ENCODE measurements around the gene TXNL4B.
A peak's percentile ranks its signal among the peaks of the same experiment; 100 is the strongest.

TXNL4B gene

GRCh38 chr16:72108353-72109102, 15.1 kb upstream of the TXNL4B start:
- POLR2A ChIA-PET = no interaction called here
- no peak for DNase-seq
- H3K4me3 ChIP-seq (ENCODE audit: control insufficient read depth in 1 of 7, extremely low read depth in 1 of 7, insufficient read depth in 4 of 7, low read depth in 2 of 7, low read length in 6 of 7) = no peak overlapping the region
- H3K27ac ChIP-seq (ENCODE audit: insufficient read depth in 1 of 2, low read depth in 1 of 2, low read length in 2 of 2, poor library complexity in 1 of 2, severe bottlenecking in 2 of 2) = no peak overlapping the region
- no peaks in the 10 kb centered on the region for H3K4me1 ChIP-seq (ENCODE audit: control extremely low read depth in 1 of 4, control insufficient read depth in 4 of 4, insufficient read depth in 4 of 4, low read length in 3 of 4)
- H3K9me3 ChIP-seq (ENCODE audit: control extremely low read depth in 1 of 5, control insufficient read depth in 4 of 5, insufficient read depth in 2 of 5, low read depth in 1 of 5, low read length in 4 of 5) = no peaks in the 10 kb centered on the region
- H3K27me3 ChIP-seq (replicated peaks in 2 of 5; ENCODE audit: control insufficient read depth in 4 of 5, insufficient read depth in 5 of 5, low read length in 4 of 5) = no peaks in the 10 kb centered on the region
- CTCF ChIA-PET = interaction anchor here (0.6 to 2.1 kb wide), 2 partner anchors 16 kb away, joined by 4 to 5 read pairs; no protein-coding TSS in a partner anchor
- H3K36me3 ChIP-seq (ENCODE audit: control insufficient read depth in 4 of 4, insufficient read depth in 4 of 4, low read length in 3 of 4) = peaks cover 34 to 98% (median 87%) of the 10 kb centered on the region in 4 experiments
- 98% methylated on average over 13 of the region's 16 CpGs for WGBS (ENCODE audit: insufficient coverage)

- WGBS (ENCODE audit: insufficient coverage) = 99% methylated on average over 17 of the region's 17 CpGs
- Histone ChIP-seq H3K4me1 (ENCODE audit: control extremely low read depth in 1 of 4, control insufficient read depth in 4 of 4, insufficient read depth in 4 of 4, low read length in 3 of 4) (no peaks in the 10 kb centered on the region), H3K36me3 (ENCODE audit: control insufficient read depth in 4 of 4, insufficient read depth in 4 of 4, low read length in 3 of 4) (peaks cover 35 to 99% (median 92%) of the 10 kb centered on the region in 4 experiments), H3K4me3 (ENCODE audit: control insufficient read depth in 1 of 7, extremely low read depth in 1 of 7, insufficient read depth in 4 of 7, low read depth in 2 of 7, low read length in 6 of 7) (no peak overlapping the region), H3K9me3 (ENCODE audit: control extremely low read depth in 1 of 5, control insufficient read depth in 4 of 5, insufficient read depth in 2 of 5, low read depth in 1 of 5, low read length in 4 of 5) (no peaks in the 10 kb centered on the region), H3K27me3 (replicated peaks in 2 of 5; ENCODE audit: control insufficient read depth in 4 of 5, insufficient read depth in 5 of 5, low read length in 4 of 5) (no peaks in the 10 kb centered on the region), H3K27ac (ENCODE audit: insufficient read depth in 1 of 2, low read depth in 1 of 2, low read length in 2 of 2, poor library complexity in 1 of 2, severe bottlenecking in 2 of 2) (no peak overlapping the region)
- DNase-seq = no peak
- ChIA-PET POLR2A (no interaction called here), CTCF (interaction anchor here (2.1 kb wide), 1 partner anchor 18 kb away, joined by 5 read pairs; no protein-coding TSS in a partner anchor)
These were observed 14.0 kb upstream of the TXNL4B start for GRCh38 chr16:72107371-72107770.

- DNase-seq = no peak
- Histone ChIP-seq H3K27ac (ENCODE audit: insufficient read depth in 1 of 2, low read depth in 1 of 2, low read length in 2 of 2, poor library complexity in 1 of 2, severe bottlenecking in 2 of 2) (no peak overlapping the region), H3K4me3 (ENCODE audit: control insufficient read depth in 1 of 7, extremely low read depth in 1 of 7, insufficient read depth in 4 of 7, low read depth in 2 of 7, low read length in 6 of 7) (no peak overlapping the region), H3K9me3 (ENCODE audit: control extremely low read depth in 1 of 5, control insufficient read depth in 4 of 5, insufficient read depth in 2 of 5, low read depth in 1 of 5, low read length in 4 of 5) (no peaks in the 10 kb centered on the region), H3K27me3 (replicated peaks in 2 of 5; ENCODE audit: control insufficient read depth in 4 of 5, insufficient read depth in 5 of 5, low read length in 4 of 5) (no peaks in the 10 kb centered on the region), H3K36me3 (ENCODE audit: control insufficient read depth in 4 of 4, insufficient read depth in 4 of 4, low read length in 3 of 4) (peaks cover 39 to 99% (median 92%) of the 10 kb centered on the region in 4 experiments), H3K4me1 (ENCODE audit: control extremely low read depth in 1 of 4, control insufficient read depth in 4 of 4, insufficient read depth in 4 of 4, low read length in 3 of 4) (no peaks in the 10 kb centered on the region)
- 98% methylated on average over 12 of the region's 12 CpGs for WGBS (ENCODE audit: insufficient coverage)
- POLR2A ChIA-PET = no interaction called here
- CTCF ChIA-PET = no interaction called here
These were observed 12.6 kb upstream of the TXNL4B start for GRCh38 chr16:72105978-72106377.

GRCh38 chr16:72104905-72105304, 11.5 kb upstream of the TXNL4B start:
- Histone ChIP-seq H3K36me3 (ENCODE audit: control insufficient read depth in 4 of 4, insufficient read depth in 4 of 4, low read length in 3 of 4) (peaks cover 38 to 99% (median 89%) of the 10 kb centered on the region in 4 experiments), H3K27ac (ENCODE audit: insufficient read depth in 1 of 2, low read depth in 1 of 2, low read length in 2 of 2, poor library complexity in 1 of 2, severe bottlenecking in 2 of 2) (no peak overlapping the region), H3K4me3 (ENCODE audit: control insufficient read depth in 1 of 7, extremely low read depth in 1 of 7, insufficient read depth in 4 of 7, low read depth in 2 of 7, low read length in 6 of 7) (no peak overlapping the region), H3K9me3 (ENCODE audit: control extremely low read depth in 1 of 5, control insufficient read depth in 4 of 5, insufficient read depth in 2 of 5, low read depth in 1 of 5, low read length in 4 of 5) (no peaks in the 10 kb centered on the region), H3K4me1 (ENCODE audit: control extremely low read depth in 1 of 4, control insufficient read depth in 4 of 4, insufficient read depth in 4 of 4, low read length in 3 of 4) (no peaks in the 10 kb centered on the region), H3K27me3 (replicated peaks in 2 of 5; ENCODE audit: control insufficient read depth in 4 of 5, insufficient read depth in 5 of 5, low read length in 4 of 5) (no peaks in the 10 kb centered on the region)
- POLR2A ChIA-PET = no interaction called here
- CTCF ChIA-PET = interaction anchor here (1.0 kb wide), 1 partner anchor 10 kb away, joined by 3 read pairs; no protein-coding TSS in a partner anchor
- 99% methylated on average over 7 of the region's 9 CpGs for WGBS (ENCODE audit: insufficient coverage)
- no peak for DNase-seq

GRCh38 chr16:72101195-72101594, 7.8 kb upstream of the TXNL4B start:
- H3K27ac ChIP-seq (ENCODE audit: insufficient read depth in 1 of 2, low read depth in 1 of 2, low read length in 2 of 2, poor library complexity in 1 of 2, severe bottlenecking in 2 of 2) = no peak overlapping the region
- no peak for DNase-seq
- H3K4me3 ChIP-seq (ENCODE audit: control insufficient read depth in 1 of 7, extremely low read depth in 1 of 7, insufficient read depth in 4 of 7, low read depth in 2 of 7, low read length in 6 of 7) = no peak overlapping the region
- no peaks in the 10 kb centered on the region for H3K4me1 ChIP-seq (ENCODE audit: control extremely low read depth in 1 of 4, control insufficient read depth in 4 of 4, insufficient read depth in 4 of 4, low read length in 3 of 4)
- WGBS (ENCODE audit: insufficient coverage) = 98% methylated on average over 7 of the region's 10 CpGs
- CTCF ChIA-PET = interaction anchor here (5.5 kb wide), 1 partner anchor 33 kb away, joined by 33 read pairs; no protein-coding TSS in a partner anchor
- no peaks in the 10 kb centered on the region for H3K9me3 ChIP-seq (ENCODE audit: control extremely low read depth in 1 of 5, control insufficient read depth in 4 of 5, insufficient read depth in 2 of 5, low read depth in 1 of 5, low read length in 4 of 5)
- no peaks in the 10 kb centered on the region for H3K27me3 ChIP-seq (replicated peaks in 2 of 5; ENCODE audit: control insufficient read depth in 4 of 5, insufficient read depth in 5 of 5, low read length in 4 of 5)
- POLR2A ChIA-PET = no interaction called here
- H3K36me3 ChIP-seq (ENCODE audit: control insufficient read depth in 4 of 4, insufficient read depth in 4 of 4, low read length in 3 of 4) = peaks cover 33 to 99% (median 88%) of the 10 kb centered on the region in 4 experiments

GRCh38 chr16:72099377-72099818, 6.0 kb upstream of the TXNL4B start:
- ChIA-PET POLR2A (no interaction called here), CTCF (interaction anchor here (0.6 to 5.5 kb wide), 5 partner anchors 12 to 165 kb away, joined by 3 to 33 read pairs (median 3); partner anchors contain the start of gene HPR)
- H3K27ac ChIP-seq (ENCODE audit: insufficient read depth in 1 of 2, low read depth in 1 of 2, low read length in 2 of 2, poor library complexity in 1 of 2, severe bottlenecking in 2 of 2) = no peak overlapping the region
- no peaks in the 10 kb centered on the region for H3K9me3 ChIP-seq (ENCODE audit: control extremely low read depth in 1 of 5, control insufficient read depth in 4 of 5, insufficient read depth in 2 of 5, low read depth in 1 of 5, low read length in 4 of 5)
- H3K27me3 ChIP-seq (replicated peaks in 2 of 5; ENCODE audit: control insufficient read depth in 4 of 5, insufficient read depth in 5 of 5, low read length in 4 of 5) = no peaks in the 10 kb centered on the region
- H3K4me1 ChIP-seq (ENCODE audit: control extremely low read depth in 1 of 4, control insufficient read depth in 4 of 4, insufficient read depth in 4 of 4, low read length in 3 of 4) = peaks cover 6 to 11% (median 7%) of the 10 kb centered on the region in 4 experiments
- peaks cover 27 to 85% (median 75%) of the 10 kb centered on the region in 4 experiments for H3K36me3 ChIP-seq (ENCODE audit: control insufficient read depth in 4 of 4, insufficient read depth in 4 of 4, low read length in 3 of 4)
- WGBS (ENCODE audit: insufficient coverage) = 89% methylated on average over 10 of the region's 12 CpGs
- H3K4me3 ChIP-seq (ENCODE audit: control insufficient read depth in 1 of 7, extremely low read depth in 1 of 7, insufficient read depth in 4 of 7, low read depth in 2 of 7, low read length in 6 of 7) = no peak overlapping the region
- peak; percentile 67 to 84 (median 78) for DNase-seq

- Histone ChIP-seq H3K36me3 (ENCODE audit: control insufficient read depth in 4 of 4, insufficient read depth in 4 of 4, low read length in 3 of 4) (peaks cover 25 to 80% (median 70%) of the 10 kb centered on the region in 4 experiments), H3K9me3 (ENCODE audit: control extremely low read depth in 1 of 5, control insufficient read depth in 4 of 5, insufficient read depth in 2 of 5, low read depth in 1 of 5, low read length in 4 of 5) (no peaks in the 10 kb centered on the region), H3K27ac (ENCODE audit: insufficient read depth in 1 of 2, low read depth in 1 of 2, low read length in 2 of 2, poor library complexity in 1 of 2, severe bottlenecking in 2 of 2) (no peak overlapping the region), H3K27me3 (replicated peaks in 2 of 5; ENCODE audit: control insufficient read depth in 4 of 5, insufficient read depth in 5 of 5, low read length in 4 of 5) (no peaks in the 10 kb centered on the region), H3K4me3 (ENCODE audit: control insufficient read depth in 1 of 7, extremely low read depth in 1 of 7, insufficient read depth in 4 of 7, low read depth in 2 of 7, low read length in 6 of 7) (no peak overlapping the region), H3K4me1 (ENCODE audit: control extremely low read depth in 1 of 4, control insufficient read depth in 4 of 4, insufficient read depth in 4 of 4, low read length in 3 of 4) (peaks cover 6 to 15% (median 10%) of the 10 kb centered on the region in 4 experiments)
- POLR2A ChIA-PET = no interaction called here
- DNase-seq = no peak
- 93% methylated on average over 14 of the region's 15 CpGs for WGBS (ENCODE audit: insufficient coverage)
- CTCF ChIA-PET = interaction anchor here (1.5 to 5.5 kb wide), 2 partner anchors 31 to 34 kb away, joined by 3 to 33 read pairs; no protein-coding TSS in a partner anchor
These were observed 5.5 kb upstream of the TXNL4B start for GRCh38 chr16:72098936-72099335.

Data from common myeloid progenitor, CD34-positive (primary cell).